WERI-Rb-1 (cell line): ENCODE results near the gene IKBKE.

Source experiments
- DNase-seq: peaks from one replicate; pipeline ENCODE4 v3.0.0-alpha.2; 2020
- H3K27ac ChIP-seq: fragments of 250-450 bp; sonication (Bioruptor Pico); 2 replicates; pipeline ENCODE4 v1.5.1; 2020; ENCODE audit warnings: mild to moderate bottlenecking, moderate library complexity
- H3K27me3 ChIP-seq: fragments of 250-450 bp; sonication (Bioruptor Pico); 2 replicates; pipeline ENCODE4 v1.5.1; 2021; ENCODE audit warnings: mild to moderate bottlenecking, low read depth, moderate library complexity; ENCODE audit not compliant: insufficient read depth, severe bottlenecking
- H3K36me3 ChIP-seq: fragments of 250-450 bp; sonication (Bioruptor Pico); 2 replicates; pipeline ENCODE4 v1.5.1; 2020; ENCODE audit warnings: mild to moderate bottlenecking, moderate library complexity
- H3K4me3 ChIP-seq: 2 replicates; pipeline ENCODE4 v1.5.1; 2011; ENCODE audit warnings: low read depth, mild to moderate bottlenecking, control low read depth, low read length
- H3K9me3 ChIP-seq: fragments of 250-450 bp; sonication (Bioruptor Pico); 2 replicates; pipeline ENCODE4 v1.5.1; 2021; ENCODE audit warnings: mild to moderate bottlenecking, moderate library complexity; ENCODE audit not compliant: severe bottlenecking
- CTCF ChIP-seq: IDR thresholded peaks from 2 replicates; pipeline ENCODE4 v1.5.1; 2011; ENCODE audit warnings: low read depth, mild to moderate bottlenecking, control low read depth, inconsistent platforms, low read length

The IKBKE gene

GRCh38 chr1:206505702-206506355 lies 35.6 kb downstream of the IKBKE start:
- peaks cover 10% of the 10 kb centered on the region for H3K27me3 ChIP-seq
- TF ChIP-seq CTCF: peak; percentile 74
- no peak for DNase-seq
- no peak overlapping the region for H3K27ac ChIP-seq
- no peaks in the 10 kb centered on the region for H3K9me3 ChIP-seq
- H3K4me3 ChIP-seq: no peak overlapping the region
- H3K36me3 ChIP-seq: no peaks in the 10 kb centered on the region

- no peaks in the 10 kb centered on the region for H3K36me3 ChIP-seq
- H3K9me3 ChIP-seq: no peaks in the 10 kb centered on the region
- DNase-seq: no peak
- H3K27me3 ChIP-seq: peaks cover 10% of the 10 kb centered on the region
- peak overlapping the region; percentile 40 for H3K4me3 ChIP-seq
- TF ChIP-seq CTCF: no peak
- no peak overlapping the region for H3K27ac ChIP-seq
These were observed 36.4 kb downstream of the IKBKE start for GRCh38 chr1:206506405-206507283.

- Histone ChIP-seq H3K4me3 (peak within 1 kb of the TSS; percentile 40), H3K27me3 (peaks cover 10% of the 10 kb centered on the region), H3K27ac (no peak within 1 kb of the TSS), H3K9me3 (no peaks in the 10 kb centered on the region), H3K36me3 (no peaks in the 10 kb centered on the region)
- TF ChIP-seq CTCF: no peak
- DNase-seq: peak; percentile 90
These were observed 37.2 kb downstream of the IKBKE start, which contains the start of gene RASSF5 for GRCh38 chr1:206507284-206508129. Gene RASSF5, plus strand, starts transcription at chr1:206507531. Its CDS starts 72 bp downstream, at chr1:206507603.

- Histone ChIP-seq H3K27me3 (peaks cover 10% of the 10 kb centered on the region), H3K9me3 (no peaks in the 10 kb centered on the region), H3K4me3 (peak overlapping the region; percentile 40), H3K27ac (no peak overlapping the region), H3K36me3 (no peaks in the 10 kb centered on the region)
- TF ChIP-seq CTCF: no peak
- DNase-seq: no peak
These were observed 38.0 kb downstream of the IKBKE start for GRCh38 chr1:206508130-206508889.

- H3K27me3 ChIP-seq: peaks cover 10% of the 10 kb centered on the region
- H3K9me3 ChIP-seq: no peaks in the 10 kb centered on the region
- no peak overlapping the region for H3K27ac ChIP-seq
- H3K36me3 ChIP-seq: no peaks in the 10 kb centered on the region
- no peak for TF ChIP-seq CTCF
- no peak overlapping the region for H3K4me3 ChIP-seq
- no peak for DNase-seq
These were observed 38.7 kb downstream of the IKBKE start for GRCh38 chr1:206508956-206509355.
